NCI-H2029 treated with DMSO at 0.1 percent for 48 hours (cell line): Measurements from ENCODE around the gene ZEB1.
"Not testable (repeated sequence)": the region's sequence is repeated elsewhere in the genome, so short reads cannot be mapped to it uniquely, and the experiment has no call there.

ENCODE experiments used
- DNase-seq: peaks from one replicate; lab custom pipeline; 2025; lab: John Stamatoyannopoulos, UW

Gene ZEB1

DNA sequence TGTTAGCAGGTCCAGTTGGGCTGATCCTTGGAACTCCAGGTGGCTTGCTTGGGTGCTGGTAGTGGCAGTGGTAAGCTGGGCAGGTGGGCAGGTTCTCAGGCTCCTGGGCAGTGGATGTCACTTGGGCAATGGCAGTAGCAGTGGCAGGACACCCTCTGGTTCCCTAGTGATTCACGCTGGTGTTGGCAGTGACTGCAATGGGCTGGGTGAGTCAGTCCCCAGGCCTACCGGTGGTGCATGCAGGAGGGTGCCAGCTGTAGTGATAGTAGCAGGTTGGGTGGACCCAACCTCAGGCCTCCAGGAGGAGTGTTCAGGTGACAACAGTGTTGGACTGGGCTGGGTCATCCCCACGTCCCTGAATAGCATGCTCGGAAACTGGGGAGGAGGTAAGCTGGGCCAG is 189.2 kb downstream of the ZEB1 start:
- no peak for DNase-seq

DNA sequence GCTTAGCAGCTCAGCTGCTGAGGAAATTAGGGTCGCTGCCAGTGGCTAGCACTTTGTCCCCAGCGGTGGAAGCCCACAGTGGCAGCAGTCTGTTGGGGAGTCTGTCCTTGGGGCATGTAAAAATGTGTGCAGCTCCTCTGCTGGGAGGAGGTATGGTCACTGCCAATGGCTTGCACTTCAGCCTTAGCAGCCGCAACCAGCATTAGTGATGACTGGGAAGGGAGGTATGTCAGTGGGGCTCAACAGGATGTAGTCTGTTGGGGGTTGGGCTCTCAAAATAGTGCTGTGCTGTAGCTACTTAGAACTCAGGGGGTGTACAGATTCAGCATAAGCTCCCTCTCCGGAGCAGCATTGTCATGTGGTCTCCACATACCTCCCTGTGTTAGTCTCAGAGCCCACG is 189.9 kb downstream of the ZEB1 start:
- no peak for DNase-seq

DNA sequence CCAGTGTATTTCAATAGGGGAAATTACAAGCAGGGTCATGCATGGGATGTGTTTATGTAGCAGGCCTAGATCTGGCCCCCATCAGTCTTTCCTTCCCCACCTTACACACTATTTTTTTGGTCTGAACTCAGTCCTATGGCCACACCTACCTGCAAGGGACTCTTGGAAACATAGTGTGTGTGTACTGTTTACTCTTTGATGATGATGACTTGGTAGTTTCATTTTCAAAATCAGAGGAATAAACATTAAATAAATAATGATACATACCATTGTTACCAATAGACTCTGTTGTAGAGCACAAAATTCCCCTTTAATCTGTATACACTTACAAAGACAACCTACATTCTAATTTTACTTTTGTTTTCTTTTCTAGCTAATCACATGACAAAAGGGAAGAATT is 191.0 kb downstream of the ZEB1 start:
- DNase-seq: no peak

DNA sequence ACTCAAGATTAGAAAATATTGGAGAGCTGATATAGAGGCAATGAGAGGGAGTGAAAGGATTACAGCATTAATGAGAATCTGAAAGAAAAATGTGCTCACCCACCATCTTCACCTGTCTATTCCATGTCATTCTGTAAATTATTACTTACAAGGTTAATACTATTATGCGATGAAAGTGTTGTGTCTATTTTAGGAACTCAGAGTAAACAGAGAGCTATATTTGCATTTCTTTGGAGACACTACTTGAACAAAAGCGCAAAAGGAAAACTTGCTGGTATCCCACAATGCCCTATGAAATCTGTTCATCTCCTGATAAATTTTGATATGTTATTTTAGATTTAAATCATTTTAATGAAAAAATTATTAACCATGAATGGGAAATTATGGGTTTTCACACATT is 196.1 kb downstream of the ZEB1 start:
- no peak for DNase-seq

DNA sequence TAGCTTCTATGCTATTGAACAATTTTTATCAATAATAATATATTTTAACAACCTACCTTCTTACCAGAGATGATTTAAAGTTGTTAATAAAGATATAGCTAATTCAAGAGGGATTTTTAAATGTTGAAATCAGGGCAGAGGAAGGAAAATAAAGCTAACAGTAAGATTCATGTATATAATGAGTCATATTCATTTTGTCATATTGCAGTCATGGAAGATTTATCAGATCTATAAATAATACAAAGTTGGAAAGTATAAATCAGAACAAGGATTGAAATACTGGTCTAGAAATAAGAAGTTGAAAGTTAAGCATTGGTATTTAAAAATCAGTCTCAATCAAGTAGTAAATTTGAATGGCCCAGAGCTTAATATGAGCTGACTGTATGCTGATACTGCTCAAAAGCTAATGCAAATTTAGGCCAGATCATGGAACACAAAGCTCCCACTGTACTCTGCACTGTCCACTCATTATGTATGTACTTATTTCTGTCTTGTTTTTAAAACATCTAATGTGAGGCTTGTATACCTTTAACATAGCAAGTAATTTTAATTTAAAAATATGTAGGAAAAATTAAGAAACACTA is 196.9 kb downstream of the ZEB1 start:
- DNase-seq: no peak

DNA sequence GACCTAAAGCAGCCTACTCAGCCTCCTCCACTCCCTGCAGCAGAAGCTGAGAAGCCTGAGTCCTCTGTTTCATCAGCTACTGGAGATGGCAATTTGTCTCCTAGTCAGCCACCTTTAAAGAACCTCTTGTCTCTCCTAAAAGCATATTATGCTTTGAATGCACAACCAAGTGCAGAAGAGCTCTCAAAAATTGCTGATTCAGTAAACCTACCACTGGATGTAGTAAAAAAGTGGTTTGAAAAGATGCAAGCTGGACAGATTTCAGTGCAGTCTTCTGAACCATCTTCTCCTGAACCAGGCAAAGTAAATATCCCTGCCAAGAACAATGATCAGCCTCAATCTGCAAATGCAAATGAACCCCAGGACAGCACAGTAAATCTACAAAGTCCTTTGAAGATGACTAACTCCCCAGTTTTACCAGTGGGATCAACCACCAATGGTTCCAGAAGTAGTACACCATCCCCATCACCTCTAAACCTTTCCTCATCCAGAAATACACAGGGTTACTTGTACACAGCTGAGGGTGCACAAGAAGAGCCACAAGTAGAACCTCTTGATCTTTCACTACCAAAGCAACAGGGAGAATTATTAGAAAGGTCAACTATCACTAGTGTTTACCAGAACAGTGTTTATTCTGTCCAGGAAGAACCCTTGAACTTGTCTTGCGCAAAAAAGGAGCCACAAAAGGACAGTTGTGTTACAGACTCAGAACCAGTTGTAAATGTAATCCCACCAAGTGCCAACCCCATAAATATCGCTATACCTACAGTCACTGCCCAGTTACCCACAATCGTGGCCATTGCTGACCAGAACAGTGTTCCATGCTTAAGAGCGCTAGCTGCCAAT is 202.2 kb downstream of the ZEB1 start:
- DNase-seq: no peak

DNA sequence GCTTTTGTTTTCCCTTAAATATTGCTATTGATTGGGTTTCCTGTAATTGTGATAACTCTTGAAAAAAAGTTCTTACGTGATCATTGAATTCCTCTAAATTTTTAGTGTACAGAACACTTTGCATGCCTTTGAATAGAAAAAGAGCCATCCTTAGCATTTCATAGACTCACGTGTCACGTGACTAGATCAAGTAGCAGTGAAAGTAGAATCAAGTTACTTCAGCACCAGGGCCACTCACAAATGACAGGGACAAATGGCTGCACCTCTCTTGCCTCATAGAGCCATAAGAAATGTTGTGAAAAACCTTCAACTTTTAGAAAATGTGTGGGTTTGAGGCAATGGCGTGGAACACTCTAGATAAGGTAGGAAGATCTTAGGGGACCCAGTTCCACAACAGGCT is 203.8 kb downstream of the ZEB1 start:
- DNase-seq: no peak

DNA sequence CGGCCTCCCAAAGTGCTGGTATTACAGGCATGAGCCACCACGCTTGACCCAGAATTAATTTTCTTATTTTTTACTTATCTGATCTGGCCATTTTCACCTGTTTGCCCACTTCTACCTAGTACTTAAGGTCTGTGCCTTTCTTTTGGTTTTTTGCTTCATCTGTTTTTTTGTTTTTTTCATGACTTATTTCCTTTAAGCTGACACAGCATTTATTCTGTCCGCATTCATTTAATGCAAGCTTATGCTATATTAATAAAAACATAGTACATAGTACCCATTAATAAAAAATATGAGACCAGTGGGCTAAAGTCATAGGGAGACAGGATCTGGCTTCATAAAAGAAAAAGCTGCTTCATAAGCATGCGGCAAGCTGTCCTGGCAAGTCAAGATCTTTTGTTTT is 205.4 kb downstream of the ZEB1 start:
- no peak for DNase-seq

DNA sequence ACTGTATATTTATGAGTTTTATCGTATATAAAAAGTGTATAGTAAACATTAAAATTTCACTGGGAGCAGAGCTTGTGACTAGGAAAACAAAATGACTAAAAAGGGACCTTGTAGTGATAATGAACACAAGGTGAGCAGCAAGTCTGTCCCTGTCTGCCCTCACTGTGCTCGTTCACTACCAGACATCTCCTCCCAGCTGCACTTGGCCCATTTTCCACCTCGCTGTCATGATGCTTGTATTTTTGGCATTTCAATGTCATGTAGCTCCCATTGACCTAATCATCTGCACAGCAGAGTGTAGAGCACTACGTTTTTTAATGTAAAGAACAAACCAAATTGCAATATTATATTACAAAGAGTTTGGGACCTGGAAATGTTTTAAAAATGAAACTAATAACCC is 207.2 kb downstream of the ZEB1 start:
- DNase-seq: no peak

DNA sequence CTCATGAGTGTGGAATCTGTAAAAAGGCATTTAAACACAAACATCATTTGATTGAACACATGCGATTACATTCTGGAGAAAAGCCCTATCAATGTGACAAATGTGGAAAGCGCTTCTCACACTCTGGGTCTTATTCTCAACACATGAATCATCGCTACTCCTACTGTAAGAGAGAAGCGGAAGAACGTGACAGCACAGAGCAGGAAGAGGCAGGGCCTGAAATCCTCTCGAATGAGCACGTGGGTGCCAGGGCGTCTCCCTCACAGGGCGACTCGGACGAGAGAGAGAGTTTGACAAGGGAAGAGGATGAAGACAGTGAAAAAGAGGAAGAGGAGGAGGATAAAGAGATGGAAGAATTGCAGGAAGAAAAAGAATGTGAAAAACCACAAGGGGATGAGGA is 207.7 kb downstream of the ZEB1 start:
- DNase-seq: no peak

DNA sequence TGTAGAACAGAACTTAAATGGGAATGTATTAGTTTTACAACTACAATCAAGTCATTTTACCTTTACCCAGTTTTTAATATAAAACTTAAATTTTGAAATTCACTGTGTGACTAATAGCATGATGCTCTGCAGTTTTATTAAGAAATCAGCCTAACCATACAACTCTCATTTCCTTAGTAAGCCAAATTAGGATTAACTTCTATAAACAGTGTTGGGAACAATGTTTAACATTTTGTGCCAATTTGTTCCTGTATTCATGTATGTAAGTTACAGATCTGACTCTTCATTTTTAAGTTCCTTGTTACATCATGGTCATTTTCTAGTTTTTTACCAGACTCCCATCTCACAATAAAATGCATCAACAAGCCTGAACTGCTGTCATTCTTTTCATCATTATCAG is 209.8 kb downstream of the ZEB1 start:
- DNase-seq: no peak

DNA sequence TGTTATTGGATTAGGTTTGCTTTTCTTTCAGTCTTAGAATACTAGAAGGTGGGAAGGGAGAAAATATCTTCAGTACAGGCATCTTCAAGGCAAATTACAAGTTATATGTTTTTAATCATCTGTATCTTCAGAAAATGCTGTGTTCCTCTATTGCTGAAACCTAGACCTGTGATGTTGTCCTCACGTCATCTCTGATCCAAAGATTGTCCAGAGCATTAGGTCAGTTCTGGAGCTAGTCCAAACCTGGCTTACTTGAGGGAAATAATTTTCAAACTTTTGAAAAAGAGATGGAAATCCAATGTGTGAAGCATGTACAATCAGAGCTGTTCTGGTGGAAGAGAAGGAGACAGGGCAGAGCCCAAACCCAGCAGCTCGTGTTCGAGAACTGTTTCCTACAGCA is 217.3 kb downstream of the ZEB1 start:
- DNase-seq: no peak

DNA sequence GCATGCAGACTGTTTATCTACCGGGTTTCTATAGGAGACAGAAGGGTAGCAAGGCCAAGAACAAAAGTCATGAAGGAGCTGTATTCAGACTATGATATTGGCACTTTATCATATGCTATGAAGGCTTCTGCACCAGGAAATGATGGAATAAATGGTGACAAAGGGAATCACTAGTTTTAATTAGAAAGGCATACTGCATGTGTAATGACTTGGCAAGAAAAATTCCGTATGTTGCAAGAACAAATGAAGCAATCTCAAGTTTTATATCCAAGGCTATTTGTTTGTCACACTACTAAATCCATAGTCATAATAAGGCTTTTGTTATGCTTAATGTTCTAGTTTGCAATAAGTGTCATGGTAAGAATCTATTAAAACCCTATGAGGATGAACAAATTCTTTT is 230.9 kb downstream of the ZEB1 start:
- no peak for DNase-seq

DNA sequence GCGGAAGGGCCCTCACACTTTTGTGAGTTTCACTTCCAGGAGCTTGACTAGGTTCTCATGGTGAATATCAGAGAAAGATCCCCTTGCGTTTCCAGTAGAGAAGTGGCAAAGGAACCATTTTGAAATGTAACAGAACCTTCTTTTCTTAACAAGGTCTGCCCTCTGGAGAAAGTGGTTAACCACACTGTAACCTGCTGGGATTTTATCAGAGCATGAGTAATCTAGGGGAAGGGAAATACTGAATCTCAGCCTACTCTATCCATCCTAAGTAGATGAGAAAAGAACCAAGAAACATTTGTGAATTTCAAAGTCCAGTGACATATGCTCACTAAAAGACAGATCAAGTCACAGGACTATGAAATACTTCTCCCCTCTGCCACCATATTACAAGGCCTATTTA is 235.5 kb downstream of the ZEB1 start:
- no peak for DNase-seq

DNA sequence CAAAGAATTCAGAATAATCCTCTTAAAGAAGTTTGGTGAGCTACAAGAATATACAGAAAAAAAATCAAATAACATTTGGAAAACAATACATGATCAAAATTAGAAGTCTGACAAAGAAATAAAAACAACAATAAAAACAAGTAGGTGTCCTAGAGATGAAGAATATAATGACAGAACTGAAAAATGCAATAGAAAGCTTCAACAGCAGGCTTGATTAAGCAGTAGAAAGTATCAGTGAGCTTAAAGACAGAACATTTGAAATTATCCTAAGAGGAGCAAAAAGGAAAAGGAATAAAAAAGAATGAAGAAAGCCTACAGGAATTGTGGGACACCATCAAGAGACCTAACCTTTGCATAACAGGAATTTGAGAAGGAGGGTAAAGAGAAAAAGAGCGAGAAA is 238.8 kb downstream of the ZEB1 start:
- DNase-seq: no peak

DNA sequence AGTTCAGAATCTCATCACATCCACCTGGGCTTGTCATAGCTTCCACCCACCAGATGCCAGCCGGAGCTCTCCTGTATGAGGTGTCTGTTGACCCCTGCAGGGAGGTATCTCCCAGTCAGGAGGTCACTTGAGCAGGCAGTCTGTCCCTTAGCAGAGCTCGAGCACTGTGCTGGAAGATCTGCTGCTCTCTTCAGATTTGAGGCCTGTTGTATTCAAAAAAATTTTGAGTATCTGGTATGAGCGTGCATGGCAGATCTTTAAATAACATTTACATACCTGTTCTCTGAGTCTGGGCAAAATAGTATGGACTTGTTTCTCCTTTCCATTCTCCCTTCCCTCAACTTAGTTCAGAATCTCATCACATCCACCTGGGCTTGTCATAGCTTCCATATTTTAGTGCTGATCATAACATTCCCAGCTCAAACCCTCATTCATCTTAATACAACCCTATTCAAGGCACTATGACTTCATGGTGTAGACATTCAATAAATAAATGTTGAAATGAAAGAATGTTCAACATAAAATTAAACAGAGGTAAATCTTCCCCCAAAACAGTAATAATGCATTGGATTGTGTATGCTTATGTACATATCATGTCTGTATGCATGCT is 249.3 kb downstream of the ZEB1 start:
- not testable (repeated sequence) for DNase-seq

DNA sequence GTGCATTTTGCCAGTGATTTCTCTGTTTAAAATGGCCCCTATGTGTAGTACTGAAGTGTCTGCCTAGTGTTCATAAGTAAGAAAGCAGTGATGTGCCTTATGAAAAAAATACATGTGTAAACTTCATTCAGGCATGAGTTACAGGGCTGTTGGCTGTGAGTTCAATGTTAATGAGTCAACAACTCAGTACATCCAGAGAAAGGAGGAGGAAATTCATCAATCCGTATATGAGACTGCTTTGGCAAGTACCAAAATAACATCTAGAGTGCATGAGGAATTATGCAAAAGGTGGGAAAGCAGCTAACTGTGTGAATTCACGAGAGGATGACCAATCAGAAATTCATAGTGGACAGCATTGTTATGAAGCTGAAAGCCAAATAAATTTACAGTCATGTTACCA is 255.6 kb downstream of the ZEB1 start:
- DNase-seq: no peak

DNA sequence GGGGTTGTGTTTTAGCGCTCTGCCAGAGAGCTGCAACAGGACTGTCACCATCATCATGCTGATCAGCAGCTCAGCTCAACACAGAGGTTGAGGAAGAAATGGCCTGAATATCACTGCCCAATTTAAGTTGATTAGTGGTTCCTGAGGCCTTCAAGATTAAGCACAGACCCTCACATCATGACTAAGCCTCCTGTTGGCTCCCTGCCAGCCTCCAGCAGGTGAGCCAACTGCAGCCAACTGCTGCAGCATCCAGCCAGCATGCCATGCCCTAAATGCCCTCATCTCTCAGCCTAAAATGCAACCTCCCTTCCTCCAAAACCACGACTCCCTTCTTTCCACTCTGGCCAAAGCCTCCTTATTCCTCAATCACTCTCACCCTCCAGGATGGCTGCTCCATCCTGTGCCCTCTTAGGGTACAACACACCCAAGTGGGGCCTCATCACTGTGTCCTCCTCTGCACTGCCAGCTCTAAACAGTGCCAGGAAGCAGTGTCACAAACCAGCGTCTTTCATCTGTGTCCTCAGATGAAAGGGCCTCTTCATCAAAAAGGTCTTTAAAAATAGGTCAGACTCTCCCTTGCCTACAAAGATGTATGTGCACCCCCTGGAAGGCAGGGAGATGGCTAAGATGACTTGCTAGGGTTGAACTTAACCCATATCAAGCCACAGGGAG is 259.3 kb downstream of the ZEB1 start:
- DNase-seq: no peak

DNA sequence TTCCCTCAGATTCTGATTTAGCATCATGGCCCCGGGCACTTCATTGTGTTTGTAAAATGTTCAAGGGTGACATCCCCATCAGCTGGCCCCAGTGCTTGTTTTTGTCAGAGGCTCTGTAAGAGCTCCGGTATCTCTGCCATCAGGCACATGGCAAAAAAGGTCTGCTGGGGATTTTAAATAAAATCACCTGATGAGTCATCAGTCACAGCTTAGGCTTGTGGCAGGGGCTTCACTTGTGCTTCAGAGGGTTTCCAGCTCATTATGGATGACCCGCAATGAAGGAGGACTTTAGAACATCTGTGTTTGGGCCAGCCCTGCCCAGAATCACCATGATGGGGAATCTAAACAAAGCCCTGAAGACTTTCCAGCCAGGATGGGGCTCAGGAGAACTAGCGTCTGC is 259.9 kb downstream of the ZEB1 start:
- no peak for DNase-seq
